IPS-15b (cell line): ENCODE measurements around the gene EFCAB13.

Experiments used
- H3K27me3 ChIP-seq: one replicate; pipeline ENCODE4 v1.6.1; 2013; ENCODE audit warnings: low read length; ENCODE audit not compliant: control insufficient read depth, insufficient read depth
- H3K36me3 ChIP-seq: one replicate; pipeline ENCODE4 v1.6.1; 2013; ENCODE audit warnings: low read length; ENCODE audit not compliant: control insufficient read depth, insufficient read depth
- H3K4me1 ChIP-seq: one replicate; pipeline ENCODE4 v1.6.1; 2013; ENCODE audit warnings: mild to moderate bottlenecking, low read length; ENCODE audit not compliant: control insufficient read depth, insufficient read depth
- H3K4me3 ChIP-seq: one replicate; pipeline ENCODE4 v1.5.1; 2013; ENCODE audit warnings: low read depth, low read length
- H3K9ac ChIP-seq: one replicate; pipeline ENCODE4 v1.6.1; 2013; ENCODE audit warnings: low read depth, mild to moderate bottlenecking, low read length
- H3K9me3 ChIP-seq: one replicate; pipeline ENCODE4 v1.6.1; 2013; ENCODE audit warnings: mild to moderate bottlenecking, low read length; ENCODE audit not compliant: control insufficient read depth, insufficient read depth

Gene EFCAB13

DNA sequence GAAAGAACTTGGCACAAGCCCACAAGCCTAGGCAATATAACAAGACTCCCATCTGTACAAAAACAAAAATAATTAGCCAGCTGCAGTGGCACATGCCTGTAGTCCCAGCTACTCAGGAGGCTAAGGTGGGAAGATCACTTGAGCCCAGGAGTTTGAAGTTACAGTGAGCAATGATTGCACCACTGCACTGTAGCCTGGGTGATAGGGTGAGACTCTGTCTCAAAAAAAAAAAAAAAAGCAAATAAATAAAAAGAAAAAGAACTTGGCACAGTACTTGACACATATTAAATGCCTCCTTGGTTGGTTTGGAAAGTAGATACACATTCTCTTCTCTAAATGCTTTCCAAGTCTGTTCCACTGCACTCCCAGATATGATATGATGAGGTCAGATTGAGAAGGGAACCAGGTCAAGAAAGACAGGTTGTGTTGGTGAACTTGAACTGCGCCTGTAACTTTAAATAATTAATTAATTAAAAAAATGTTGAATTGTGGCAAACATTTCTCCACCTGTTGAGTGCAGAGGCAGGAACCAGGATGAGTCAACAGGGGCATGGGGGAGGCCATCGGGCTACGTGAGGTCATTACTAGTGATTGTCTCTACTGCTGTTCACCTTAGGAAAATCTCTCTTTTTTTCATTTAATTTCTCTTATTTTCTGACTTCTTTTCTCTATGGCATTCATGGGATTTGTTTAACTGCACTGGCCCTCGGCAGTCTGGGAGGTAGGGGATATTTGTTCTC is 25.9 kb upstream of the EFCAB13 start:
- Histone ChIP-seq H3K9me3 (no peaks in the 10 kb centered on the region), H3K9ac (no peak overlapping the region), H3K27me3 (no peaks in the 10 kb centered on the region), H3K4me1 (no peaks in the 10 kb centered on the region), H3K4me3 (no peak overlapping the region), H3K36me3 (no peaks in the 10 kb centered on the region)

DNA sequence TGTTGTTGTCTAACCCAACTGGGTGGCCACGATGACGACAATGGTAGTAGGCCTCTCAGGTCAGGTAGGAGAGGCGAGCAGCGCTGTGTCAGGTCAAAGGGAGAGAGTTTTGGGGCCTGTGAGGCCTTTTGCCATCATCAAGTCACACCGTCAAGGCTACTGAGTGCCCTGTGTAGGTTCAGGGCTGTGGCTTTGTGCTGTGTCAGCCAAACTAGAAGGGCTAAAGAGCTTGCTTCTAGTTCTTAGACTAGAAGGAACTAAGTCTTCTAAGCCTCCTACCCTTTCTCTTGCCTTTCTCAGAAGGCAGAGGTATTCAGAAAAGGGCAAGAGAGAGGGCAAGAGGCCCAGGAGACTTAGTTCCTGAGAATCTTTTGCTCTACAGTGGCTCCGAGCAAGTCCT is 25.0 kb upstream of the EFCAB13 start:
- H3K9me3 ChIP-seq, result no peaks in the 10 kb centered on the region
- no peak overlapping the region for H3K4me3 ChIP-seq
- H3K9ac ChIP-seq, result no peak overlapping the region
- no peaks in the 10 kb centered on the region for H3K27me3 ChIP-seq
- no peaks in the 10 kb centered on the region for H3K4me1 ChIP-seq
- no peaks in the 10 kb centered on the region for H3K36me3 ChIP-seq

DNA sequence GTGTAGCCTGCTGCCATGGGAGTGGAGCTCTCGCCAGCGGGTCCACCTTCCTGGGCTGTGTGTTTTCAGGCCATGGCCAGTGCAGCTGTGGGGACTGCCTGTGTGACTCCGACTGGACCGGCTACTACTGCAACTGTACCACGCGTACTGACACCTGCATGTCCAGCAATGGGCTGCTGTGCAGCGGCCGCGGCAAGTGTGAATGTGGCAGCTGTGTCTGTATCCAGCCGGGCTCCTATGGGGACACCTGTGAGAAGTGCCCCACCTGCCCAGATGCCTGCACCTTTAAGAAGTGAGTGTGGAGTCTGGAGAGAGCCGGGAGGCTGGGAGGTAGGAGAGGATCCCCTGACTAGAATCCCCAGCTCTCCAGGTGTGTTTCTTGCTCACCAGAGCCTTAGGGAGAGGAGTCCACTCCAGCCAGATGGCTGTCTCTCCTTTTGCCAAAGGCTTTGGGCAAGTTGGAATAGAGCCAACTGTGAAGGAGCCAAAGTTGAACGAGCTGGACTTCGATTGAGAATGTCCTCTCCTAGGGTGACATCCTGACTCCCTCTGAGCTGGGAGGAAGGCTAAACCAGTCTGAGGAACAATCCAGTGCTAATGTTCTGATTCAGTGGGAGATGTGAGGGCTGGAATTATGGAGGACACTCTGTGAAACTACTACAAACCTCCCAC is 24.4 kb upstream of the EFCAB13 start:
- no peak overlapping the region for H3K4me3 ChIP-seq
- H3K9ac ChIP-seq, result no peak overlapping the region
- no peaks in the 10 kb centered on the region for H3K27me3 ChIP-seq
- no peaks in the 10 kb centered on the region for H3K36me3 ChIP-seq
- H3K9me3 ChIP-seq, result no peaks in the 10 kb centered on the region
- no peaks in the 10 kb centered on the region for H3K4me1 ChIP-seq

DNA sequence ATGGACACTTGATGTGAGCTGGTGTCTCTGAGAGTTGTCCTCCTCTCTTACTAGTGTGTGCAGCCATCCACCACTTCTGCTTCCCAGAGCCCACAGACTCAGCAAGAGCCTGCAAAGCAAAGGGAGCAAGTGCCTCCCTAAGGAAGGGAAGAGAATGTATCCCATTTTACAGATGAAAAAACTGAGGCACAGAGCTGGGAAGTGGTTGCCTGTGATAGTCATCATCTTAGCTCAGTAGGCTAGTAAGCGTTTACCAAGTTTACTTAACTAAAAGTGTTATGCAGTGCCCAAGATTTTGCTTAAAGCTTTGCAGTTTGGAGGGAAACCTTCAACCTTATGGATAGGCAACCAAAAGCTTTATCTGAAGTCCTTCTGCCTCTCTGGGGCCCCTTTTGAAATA is 23.0 kb upstream of the EFCAB13 start:
- Histone ChIP-seq H3K9ac (no peak overlapping the region), H3K27me3 (no peaks in the 10 kb centered on the region), H3K36me3 (no peaks in the 10 kb centered on the region), H3K9me3 (no peaks in the 10 kb centered on the region), H3K4me1 (no peaks in the 10 kb centered on the region), H3K4me3 (no peak overlapping the region)

DNA sequence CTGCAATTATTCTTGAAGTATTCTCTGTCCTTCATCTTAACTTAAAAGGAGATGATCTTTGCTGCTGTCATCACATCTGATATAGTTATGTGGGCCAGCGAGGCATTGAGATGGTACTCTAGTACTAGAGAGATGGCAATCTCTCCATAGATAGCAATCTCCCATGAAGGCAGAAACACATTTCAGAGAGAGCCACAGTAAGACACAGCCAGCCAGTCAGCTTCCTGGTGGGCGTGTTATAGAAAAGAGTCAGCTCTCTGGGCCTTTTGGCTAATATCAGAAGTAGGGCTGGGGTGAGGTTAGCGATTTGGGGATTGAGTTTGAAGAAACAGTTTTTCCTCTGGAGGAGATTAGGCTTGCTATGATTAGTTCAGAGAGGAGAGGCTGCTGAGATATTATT is 22.6 kb upstream of the EFCAB13 start:
- no peak overlapping the region for H3K9ac ChIP-seq
- no peaks in the 10 kb centered on the region for H3K4me1 ChIP-seq
- H3K9me3 ChIP-seq, result no peaks in the 10 kb centered on the region
- H3K36me3 ChIP-seq, result no peaks in the 10 kb centered on the region
- H3K4me3 ChIP-seq, result no peak overlapping the region
- no peaks in the 10 kb centered on the region for H3K27me3 ChIP-seq

DNA sequence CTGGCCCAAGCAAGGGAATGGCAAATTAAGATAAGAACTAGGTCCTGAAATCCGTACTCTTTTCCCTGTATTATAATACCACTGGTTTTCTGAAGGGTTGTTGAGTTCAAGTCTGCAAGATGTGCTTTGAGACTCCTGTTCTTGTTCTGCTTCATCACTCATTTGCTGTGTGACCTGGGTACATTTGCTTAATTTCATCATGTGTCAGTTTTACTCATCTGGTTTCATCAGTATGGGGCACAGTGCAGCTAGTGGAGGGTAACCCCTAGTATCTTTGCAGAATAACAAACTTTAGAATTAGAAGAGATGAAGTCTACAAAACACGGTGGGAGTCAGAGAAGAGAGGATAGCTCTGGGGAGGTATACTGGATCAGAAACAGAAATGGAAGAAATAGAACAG is 21.9 kb upstream of the EFCAB13 start:
- Histone ChIP-seq H3K27me3 (no peaks in the 10 kb centered on the region), H3K9me3 (no peaks in the 10 kb centered on the region), H3K4me1 (no peaks in the 10 kb centered on the region), H3K9ac (no peak overlapping the region), H3K36me3 (no peaks in the 10 kb centered on the region), H3K4me3 (no peak overlapping the region)

DNA sequence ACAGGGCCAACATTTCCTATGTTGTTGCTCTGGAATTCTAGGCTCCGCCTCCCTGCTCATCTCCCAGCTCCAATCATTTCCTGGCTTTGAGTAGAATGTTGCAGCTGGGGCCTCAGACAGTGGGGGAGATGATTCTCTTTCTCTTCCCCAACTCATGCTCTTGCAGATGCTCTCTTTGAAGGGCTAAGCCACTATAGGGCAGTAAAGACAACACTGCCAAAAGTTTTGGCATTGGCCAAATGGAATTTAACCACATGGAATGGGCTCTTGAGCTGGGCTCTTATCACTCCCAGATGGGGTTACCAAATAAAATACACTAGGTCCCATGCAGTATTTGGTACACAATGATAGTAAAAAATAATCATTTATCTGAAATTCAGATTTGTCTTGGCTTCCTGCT is 19.6 kb upstream of the EFCAB13 start:
- Histone ChIP-seq H3K9me3 (no peaks in the 10 kb centered on the region), H3K4me3 (no peak overlapping the region), H3K36me3 (no peaks in the 10 kb centered on the region), H3K9ac (no peak overlapping the region), H3K4me1 (no peaks in the 10 kb centered on the region), H3K27me3 (no peaks in the 10 kb centered on the region)

DNA sequence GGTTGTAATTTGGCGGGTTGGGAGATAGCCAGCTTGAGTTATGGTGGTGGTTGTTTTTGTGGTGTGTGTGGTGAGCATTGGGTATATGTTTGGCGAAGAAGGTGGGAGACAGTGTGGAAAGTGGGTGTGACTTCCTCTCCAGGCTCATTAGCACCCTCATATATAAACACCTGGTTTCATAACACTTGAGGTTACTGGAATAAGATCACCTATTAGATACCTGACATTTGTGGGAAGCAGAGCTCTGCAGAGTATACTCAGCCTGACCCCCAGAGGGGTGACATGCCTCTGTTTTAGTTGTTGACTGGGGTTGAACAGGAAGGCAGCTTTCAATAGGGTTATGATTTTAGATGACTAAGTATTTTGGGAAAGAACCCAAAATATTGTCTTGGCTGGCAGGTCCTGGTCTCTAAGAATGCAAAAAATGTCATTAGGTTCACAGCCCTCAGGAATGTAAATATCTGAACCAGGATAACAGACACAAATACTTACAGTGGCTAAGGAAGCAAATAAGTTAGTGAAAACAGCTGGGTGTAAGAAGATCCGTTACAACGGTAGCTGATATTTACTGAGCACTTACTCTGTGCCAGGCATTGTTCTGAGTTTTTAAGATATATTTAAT is 18.3 kb upstream of the EFCAB13 start:
- H3K36me3 ChIP-seq, result no peaks in the 10 kb centered on the region
- no peaks in the 10 kb centered on the region for H3K27me3 ChIP-seq
- H3K9me3 ChIP-seq, result no peaks in the 10 kb centered on the region
- no peak overlapping the region for H3K4me3 ChIP-seq
- no peak overlapping the region for H3K9ac ChIP-seq
- no peaks in the 10 kb centered on the region for H3K4me1 ChIP-seq

DNA sequence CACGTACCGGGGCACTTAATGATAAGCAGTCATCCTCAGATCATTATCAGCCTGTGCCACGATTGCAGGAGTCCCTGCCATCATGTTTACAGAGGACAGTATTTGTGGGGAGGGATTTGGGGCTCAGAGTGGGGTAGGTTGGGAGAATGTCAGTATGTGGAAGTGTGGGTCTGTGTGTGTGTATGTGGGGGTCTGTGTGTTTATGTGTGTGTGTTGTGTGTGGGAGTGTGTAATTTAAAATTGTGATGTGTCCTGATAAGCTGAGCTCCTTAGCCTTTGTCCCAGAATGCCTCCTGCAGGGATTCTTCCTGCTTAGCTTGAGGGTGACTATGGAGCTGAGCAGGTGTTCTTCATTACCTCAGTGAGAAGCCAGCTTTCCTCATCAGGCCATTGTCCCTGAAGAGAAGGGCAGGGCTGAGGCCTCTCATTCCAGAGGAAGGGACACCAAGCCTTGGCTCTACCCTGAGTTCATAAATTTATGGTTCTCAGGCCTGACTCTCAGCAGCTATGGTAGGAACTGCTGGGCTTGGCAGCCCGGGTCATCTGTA is 13.5 kb upstream of the EFCAB13 start:
- H3K4me3 ChIP-seq, result no peak overlapping the region
- no peaks in the 10 kb centered on the region for H3K9me3 ChIP-seq
- no peak overlapping the region for H3K9ac ChIP-seq
- no peaks in the 10 kb centered on the region for H3K36me3 ChIP-seq
- H3K27me3 ChIP-seq, result no peaks in the 10 kb centered on the region
- no peaks in the 10 kb centered on the region for H3K4me1 ChIP-seq

DNA sequence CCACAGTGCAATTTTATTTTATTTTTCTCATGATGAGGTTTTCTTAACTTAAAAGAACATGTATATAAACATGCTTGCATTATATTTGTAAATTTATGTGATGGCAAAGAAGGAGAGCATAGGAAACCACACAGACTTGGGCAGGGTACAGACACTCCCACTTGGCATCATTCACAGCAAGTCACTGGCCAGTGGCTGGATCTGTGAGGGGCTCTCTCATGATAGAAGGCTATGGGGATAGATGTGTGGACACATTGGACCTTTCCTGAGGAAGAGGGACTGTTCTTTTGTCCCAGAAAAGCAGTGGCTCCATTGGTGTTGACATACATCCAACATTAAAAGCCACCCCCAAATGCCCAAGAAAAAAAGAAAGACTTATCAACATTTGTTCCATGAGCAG is 12.3 kb upstream of the EFCAB13 start:
- Histone ChIP-seq H3K9me3 (no peaks in the 10 kb centered on the region), H3K9ac (no peak overlapping the region), H3K4me3 (no peak overlapping the region), H3K4me1 (no peaks in the 10 kb centered on the region), H3K27me3 (no peaks in the 10 kb centered on the region), H3K36me3 (no peaks in the 10 kb centered on the region)

DNA sequence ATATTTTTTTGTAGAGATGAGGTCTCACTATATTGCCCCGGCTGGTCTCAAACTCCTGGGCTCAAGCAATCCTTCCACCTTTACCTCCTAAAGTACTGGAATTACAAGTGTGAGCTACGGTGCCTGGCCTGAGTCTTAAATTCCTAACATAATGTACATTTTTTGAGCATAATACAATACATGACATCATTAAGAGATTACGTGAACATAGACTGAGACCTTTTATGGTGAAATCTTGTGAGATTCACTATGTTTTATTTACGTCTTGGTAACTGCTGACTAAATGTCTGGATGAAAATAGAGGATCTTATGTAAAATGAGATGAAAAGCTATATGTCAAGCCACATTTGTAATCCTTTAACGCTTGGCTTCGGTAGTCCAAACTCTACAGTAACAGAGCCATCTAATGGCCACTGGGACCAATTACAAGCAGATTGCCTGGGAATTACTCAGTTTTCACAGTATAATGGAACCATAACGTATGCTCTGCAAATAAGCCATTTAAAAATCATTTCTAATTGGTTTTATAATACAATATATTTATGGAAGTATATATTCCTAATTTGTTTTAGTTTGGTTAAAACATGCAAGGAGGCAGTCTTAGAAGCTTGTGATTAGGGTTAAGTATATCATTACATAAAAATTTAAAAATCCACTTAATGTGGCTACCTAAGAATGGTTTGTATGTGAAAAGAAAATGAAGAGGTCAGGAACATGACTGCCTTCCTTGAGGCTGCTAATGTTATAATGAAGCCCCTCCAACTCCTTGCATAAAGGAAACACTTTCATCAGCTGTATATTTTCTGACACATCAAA is 8.1 kb upstream of the EFCAB13 start:
- H3K4me3 ChIP-seq, result no peak overlapping the region
- no peaks in the 10 kb centered on the region for H3K27me3 ChIP-seq
- H3K4me1 ChIP-seq, result no peaks in the 10 kb centered on the region
- H3K9me3 ChIP-seq, result no peaks in the 10 kb centered on the region
- no peak overlapping the region for H3K9ac ChIP-seq
- H3K36me3 ChIP-seq, result no peaks in the 10 kb centered on the region
